ENCODE measurements around the gene RAB33A. TPM values are rescaled to one million over a fixed set of nuclear protein-coding genes. Genes with fewer than 3 reads are reported as not detected.
"Not testable (repeated sequence)": the region's sequence is repeated elsewhere in the genome, so short reads cannot be mapped to it uniquely, and the experiment has no call there.

Gene RAB33A
- total RNA-seq, 1 donor from 2014 or later, result 28.4 TPM

DNA sequence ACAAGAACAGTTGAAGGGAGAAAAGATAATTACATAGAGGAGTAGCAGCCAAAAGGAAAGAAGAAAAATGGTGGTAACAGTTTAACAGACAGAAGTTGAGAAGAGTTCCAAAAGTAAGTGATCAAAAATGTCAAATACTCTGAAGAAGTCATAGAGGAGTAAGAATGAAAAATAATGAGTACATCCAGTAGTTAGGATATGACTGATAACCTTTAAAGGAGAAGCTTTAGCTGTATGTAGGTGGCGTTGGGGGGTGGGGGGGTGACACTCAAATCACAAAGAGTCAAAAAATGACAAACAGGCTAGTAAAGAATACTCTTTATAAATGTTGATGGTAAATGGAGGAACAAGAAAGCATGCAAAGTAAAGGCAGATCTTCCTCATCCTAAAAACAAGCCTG lies 40.6 kb downstream of the RAB33A start:
- peaks cover 26% of the 10 kb centered on the region for H3K4me1 Mint-ChIP-seq (ENCODE audit: low read depth)
- peak overlapping the region; percentile 62 for H3K4me3 Mint-ChIP-seq (ENCODE audit: low read depth)
- no peaks in the 10 kb centered on the region for H3K27me3 Mint-ChIP-seq (ENCODE audit: low read depth)
- H3K9me3 Mint-ChIP-seq, result no peaks in the 10 kb centered on the region
- H3K36me3 Mint-ChIP-seq (ENCODE audit: low read depth), result peaks cover 62% of the 10 kb centered on the region
- DNase-seq (ENCODE audit: low spot score), result no peak
- peak overlapping the region; percentile 90 for H3K27ac Mint-ChIP-seq
- intact Hi-C loops (cut with micrococcal nuclease), result loop anchor here (1.0 to 5.0 kb wide), 3 partner anchors 40 to 125 kb away; partner anchors contain the start of genes SLC25A14 and ZNF280C

DNA sequence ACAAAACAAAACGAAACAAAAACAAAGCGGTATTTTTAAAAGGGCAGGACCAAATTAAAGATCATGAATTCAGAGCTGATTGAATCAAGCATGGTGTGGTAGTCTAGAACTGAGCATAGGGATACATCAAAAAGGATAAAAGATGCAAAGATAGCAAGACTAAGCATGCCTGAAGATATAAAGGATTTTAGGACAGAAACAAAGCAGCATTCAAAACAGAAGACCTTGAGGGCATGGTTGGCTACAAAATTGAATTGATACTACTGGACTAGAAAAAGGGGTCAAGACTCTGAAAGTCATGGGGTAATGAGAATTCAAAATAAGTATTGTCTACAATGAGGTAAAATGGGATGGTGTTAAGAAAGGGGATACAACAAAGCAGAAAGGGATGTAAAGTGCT lies 41.6 kb downstream of the RAB33A start:
- Mint-ChIP-seq H3K4me3 (ENCODE audit: low read depth) (no peak overlapping the region), H3K27ac (peak overlapping the region; percentile 62), H3K4me1 (ENCODE audit: low read depth) (peaks cover 24% of the 10 kb centered on the region), H3K27me3 (ENCODE audit: low read depth) (no peaks in the 10 kb centered on the region), H3K36me3 (ENCODE audit: low read depth) (peaks cover 59% of the 10 kb centered on the region), H3K9me3 (no peaks in the 10 kb centered on the region)
- DNase-seq (ENCODE audit: low spot score), result no peak
- intact Hi-C loops (cut with micrococcal nuclease), result loop anchor here (2.0 to 5.0 kb wide), 2 partner anchors 41 to 124 kb away; partner anchors contain the start of gene SLC25A14

DNA sequence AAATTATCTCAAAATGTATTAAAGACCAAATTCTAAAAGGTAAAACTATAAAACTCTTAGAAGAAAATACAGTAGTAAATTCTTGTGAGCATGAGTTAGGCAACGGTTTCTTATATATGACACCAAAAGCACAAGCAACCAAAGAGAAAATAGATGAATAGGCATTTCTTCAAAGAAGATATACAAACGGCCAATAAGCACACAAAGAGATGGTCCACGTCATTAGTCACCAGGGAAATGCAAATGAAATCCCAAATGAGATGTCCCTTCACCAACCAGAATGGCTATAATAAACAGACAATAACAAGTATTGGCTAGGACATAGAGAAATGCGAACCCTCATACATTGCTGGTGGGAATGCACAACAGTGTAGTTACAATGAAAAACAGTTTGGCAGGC lies 44.6 kb downstream of the RAB33A start:
- H3K36me3 Mint-ChIP-seq (ENCODE audit: low read depth), result peaks cover 48% of the 10 kb centered on the region
- no peak overlapping the region for H3K4me3 Mint-ChIP-seq (ENCODE audit: low read depth)
- no peak for DNase-seq (ENCODE audit: low spot score)
- no peak overlapping the region for H3K27ac Mint-ChIP-seq
- intact Hi-C loops (cut with micrococcal nuclease), result no loop called here
- H3K27me3 Mint-ChIP-seq (ENCODE audit: low read depth), result no peaks in the 10 kb centered on the region
- H3K4me1 Mint-ChIP-seq (ENCODE audit: low read depth), result peaks cover 22% of the 10 kb centered on the region
- H3K9me3 Mint-ChIP-seq, result no peaks in the 10 kb centered on the region

DNA sequence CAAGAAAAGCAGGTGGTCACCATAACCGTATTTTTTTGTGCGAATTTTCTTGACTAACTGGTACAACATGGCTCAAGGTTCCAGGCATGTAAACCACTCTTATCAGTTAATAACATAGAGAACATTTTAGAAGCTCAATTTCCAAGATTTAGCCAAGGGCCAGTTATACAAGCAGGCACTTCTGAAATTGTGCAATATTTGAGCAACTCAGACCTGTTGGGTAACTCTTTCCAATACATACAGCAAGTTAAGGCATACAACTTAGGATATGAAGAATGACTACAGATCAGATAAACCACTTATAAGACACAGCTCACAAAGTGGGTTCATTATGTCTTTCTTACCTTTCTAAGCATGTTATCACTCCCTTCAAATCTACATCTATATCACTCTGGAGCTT lies 53.0 kb downstream of the RAB33A start:
- intact Hi-C loops (cut with micrococcal nuclease), result no loop called here

DNA sequence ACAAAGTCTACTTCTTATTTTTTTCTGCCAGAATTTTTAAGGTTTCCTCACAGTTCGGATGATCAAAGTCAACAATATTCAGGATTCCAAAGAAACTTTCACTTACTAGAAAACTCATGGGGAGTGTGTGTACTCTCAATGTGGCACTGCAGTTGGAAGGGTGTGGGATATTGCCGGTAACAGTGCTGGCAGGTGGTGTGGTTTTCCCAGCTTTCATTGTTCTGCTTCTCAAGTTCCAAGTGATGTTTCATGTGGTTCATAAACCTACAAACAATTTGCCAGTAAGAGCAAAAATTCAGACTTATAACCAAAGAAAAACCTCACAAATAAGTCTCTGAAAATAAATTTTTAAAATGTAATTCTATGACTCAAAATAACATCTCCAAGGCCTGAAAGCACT lies 57.1 kb downstream of the RAB33A start:
- H3K4me1 Mint-ChIP-seq (ENCODE audit: low read depth), result peaks cover 3% of the 10 kb centered on the region
- intact Hi-C loops (cut with micrococcal nuclease), result no loop called here
- no peak for DNase-seq (ENCODE audit: low spot score)
- no peak overlapping the region for H3K27ac Mint-ChIP-seq
- H3K9me3 Mint-ChIP-seq, result no peaks in the 10 kb centered on the region
- no peaks in the 10 kb centered on the region for H3K27me3 Mint-ChIP-seq (ENCODE audit: low read depth)
- peaks cover 35% of the 10 kb centered on the region for H3K36me3 Mint-ChIP-seq (ENCODE audit: low read depth)
- no peak overlapping the region for H3K4me3 Mint-ChIP-seq (ENCODE audit: low read depth)

More for the DNA sequence above, 53.0 kb downstream of the RAB33A start:
- Mint-ChIP-seq H3K27me3 (ENCODE audit: low read depth) (no peaks in the 10 kb centered on the region), H3K4me1 (ENCODE audit: low read depth) (peaks cover 3% of the 10 kb centered on the region), H3K27ac (no peak overlapping the region), H3K4me3 (ENCODE audit: low read depth) (no peak overlapping the region), H3K9me3 (no peaks in the 10 kb centered on the region), H3K36me3 (ENCODE audit: low read depth) (peaks cover 20% of the 10 kb centered on the region)
- no peak for DNase-seq (ENCODE audit: low spot score)

DNA sequence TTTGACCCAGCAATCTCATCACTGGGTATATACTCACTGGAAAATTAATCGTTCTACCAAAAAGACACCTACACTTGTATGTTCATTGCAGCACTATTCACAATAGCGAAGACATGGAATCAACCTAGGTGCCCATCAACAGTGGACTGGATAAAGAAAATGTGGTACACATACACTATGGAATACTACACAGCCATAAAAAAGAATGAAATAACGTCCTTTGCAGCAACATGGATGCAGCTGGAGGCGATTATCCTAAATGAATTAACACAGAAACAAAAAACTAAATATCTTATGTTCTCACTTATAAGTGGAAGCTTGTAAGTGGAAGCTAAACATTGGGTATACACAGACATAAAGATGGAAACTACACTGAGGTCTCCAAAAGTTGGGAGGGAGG lies 59.4 kb downstream of the RAB33A start:
- DNase-seq (ENCODE audit: low spot score); H3K4me1 Mint-ChIP-seq (ENCODE audit: low read depth); H3K4me3 Mint-ChIP-seq (ENCODE audit: low read depth); intact Hi-C loops (cut with micrococcal nuclease); H3K27me3 Mint-ChIP-seq (ENCODE audit: low read depth); H3K27ac Mint-ChIP-seq; H3K9me3 Mint-ChIP-seq: not testable (repeated sequence)
- peaks cover 36% of the 10 kb centered on the region for H3K36me3 Mint-ChIP-seq (ENCODE audit: low read depth)

Other genes starting within 250 kb of the RAB33A start
- 14.9 and 16.2 TPM in 2 replicates for gene BCORL1, start 189.3 kb upstream of the RAB33A start, total RNA-seq
- gene ELF4, start 61.5 kb upstream of the RAB33A start, total RNA-seq, result 31.8 and 33.6 TPM in 2 replicates
- 48.7 and 51.1 TPM in 2 replicates for gene AIFM1, start 6.1 kb upstream of the RAB33A start, total RNA-seq
- 8.9 and 9.2 TPM in 2 replicates for gene ZNF280C, start 96.9 kb downstream of the RAB33A start, total RNA-seq
- gene SLC25A14, start 168.0 kb downstream of the RAB33A start, total RNA-seq, result 10.5 TPM in 2 replicates
- not detected in 2 replicates for gene GPR119, start 213.7 kb downstream of the RAB33A start, total RNA-seq
- 23.8 and 24.4 TPM in 2 replicates for gene RBMX2, start 230.0 kb downstream of the RAB33A start, total RNA-seq

Measured in activated T-helper 2 cell treated with anti-CD3 and anti-CD28 coated beads, Interferon-gamma antibody, Interleukin-2, Interleukin-4, amounts not matched to agents 10 μg/mL and 5 μg/mL and 100 μg/mL, durations not matched to agents 14 hours and 24 hours and 36 hours (primary cell).